Measurements from ENCODE around the gene STOML2. TPM values are rescaled to one million over a fixed set of nuclear protein-coding genes. Genes with fewer than 3 reads are reported as not detected.

Gene STOML2
- total RNA-seq, 3 donors from 2014 or later, result 89.4 to 115 (median 101) TPM

DNA sequence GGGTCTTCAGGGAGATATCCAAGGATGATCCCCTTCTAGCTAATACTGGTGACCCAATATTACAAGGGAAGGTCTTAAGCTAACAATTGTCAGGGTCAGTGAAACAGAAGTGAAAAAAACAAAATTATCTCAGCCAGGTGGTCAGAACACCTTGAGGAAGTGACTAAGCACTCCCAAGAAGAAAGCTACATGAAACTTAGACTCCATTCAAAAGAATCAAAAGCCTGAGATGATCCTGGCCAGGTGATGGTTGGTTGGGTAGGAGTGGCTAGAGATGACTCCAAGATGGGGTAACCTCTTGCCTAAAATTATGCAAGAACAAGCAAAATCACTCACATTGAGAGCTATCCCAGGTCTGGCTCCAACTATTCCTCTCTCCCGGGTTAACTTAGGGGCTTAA is 35.9 kb downstream of the STOML2 start:
- Histone ChIP-seq H3K27ac (no peak overlapping the region), H3K36me3 (peaks cover 20% of the 10 kb centered on the region)
- no peak for TF ChIP-seq POLR2A (IDR thresholded peaks at IDR 0.05)
- no peak for TF ChIP-seq POLR2AphosphoS5 (IDR thresholded peaks at IDR 0.05)
- TF ChIP-seq, protein P1, sequence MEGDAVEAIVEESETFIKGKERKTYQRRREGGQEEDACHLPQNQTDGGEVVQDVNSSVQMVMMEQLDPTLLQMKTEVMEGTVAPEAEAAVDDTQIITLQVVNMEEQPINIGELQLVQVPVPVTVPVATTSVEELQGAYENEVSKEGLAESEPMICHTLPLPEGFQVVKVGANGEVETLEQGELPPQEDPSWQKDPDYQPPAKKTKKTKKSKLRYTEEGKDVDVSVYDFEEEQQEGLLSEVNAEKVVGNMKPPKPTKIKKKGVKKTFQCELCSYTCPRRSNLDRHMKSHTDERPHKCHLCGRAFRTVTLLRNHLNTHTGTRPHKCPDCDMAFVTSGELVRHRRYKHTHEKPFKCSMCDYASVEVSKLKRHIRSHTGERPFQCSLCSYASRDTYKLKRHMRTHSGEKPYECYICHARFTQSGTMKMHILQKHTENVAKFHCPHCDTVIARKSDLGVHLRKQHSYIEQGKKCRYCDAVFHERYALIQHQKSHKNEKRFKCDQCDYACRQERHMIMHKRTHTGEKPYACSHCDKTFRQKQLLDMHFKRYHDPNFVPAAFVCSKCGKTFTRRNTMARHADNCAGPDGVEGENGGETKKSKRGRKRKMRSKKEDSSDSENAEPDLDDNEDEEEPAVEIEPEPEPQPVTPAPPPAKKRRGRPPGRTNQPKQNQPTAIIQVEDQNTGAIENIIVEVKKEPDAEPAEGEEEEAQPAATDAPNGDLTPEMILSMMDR (IDR thresholded peaks at IDR 0.05), result no peak

DNA sequence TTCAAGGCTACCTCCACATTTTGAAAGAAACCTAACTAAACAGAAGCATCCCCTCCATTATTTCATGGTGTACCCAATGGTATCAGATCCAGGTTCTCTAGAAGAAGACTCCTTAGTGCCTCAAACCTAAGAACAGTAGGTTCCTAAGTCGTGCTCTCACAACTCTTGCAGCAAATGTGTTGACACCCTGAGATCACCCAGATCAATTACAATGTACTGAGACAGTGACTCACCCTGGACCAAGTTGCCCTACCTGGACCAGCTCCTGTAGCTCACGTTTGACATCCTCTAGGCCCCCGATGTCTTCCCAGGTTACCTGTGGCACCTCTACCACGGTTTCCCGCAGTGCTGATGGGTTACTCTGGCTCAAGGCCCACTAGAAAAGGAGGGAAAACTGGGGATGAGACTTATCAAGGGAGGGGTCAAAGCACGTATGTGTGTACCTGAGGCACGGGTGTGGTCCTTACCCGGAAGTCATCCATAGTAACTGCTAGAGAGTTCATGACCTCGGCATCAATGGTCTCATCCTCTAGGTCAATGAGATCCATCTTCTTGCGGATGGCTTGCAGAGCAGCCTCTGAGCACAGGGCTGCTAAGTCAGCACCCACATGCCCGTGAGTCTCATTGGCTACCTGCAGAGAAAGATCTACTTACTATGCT is 42.3 kb downstream of the STOML2 start:
- no peaks in the 10 kb centered on the region for H3K9me3 ChIP-seq
- H3K4me1 ChIP-seq, result no peaks in the 10 kb centered on the region
- TF ChIP-seq POLR2AphosphoS5 (IDR thresholded peaks at IDR 0.05) (no peak), POLR2A (IDR thresholded peaks at IDR 0.05) (no peak)
- TF ChIP-seq, protein P1 (IDR thresholded peaks at IDR 0.05), result no peak
- intact Hi-C loops (cut with DNase I; ENCODE audit: low total_unique reads), result no loop called here
- H3K27ac ChIP-seq, result no peak overlapping the region
- H3K36me3 ChIP-seq, result peaks cover 42% of the 10 kb centered on the region
- DNase-seq (ENCODE audit: low spot score in 2 of 2), result no peak
- no peaks in the 10 kb centered on the region for H3K27me3 ChIP-seq
- no peak overlapping the region for H3K4me3 ChIP-seq

More for the DNA sequence above, 35.9 kb downstream of the STOML2 start:
- intact Hi-C loops (cut with DNase I; ENCODE audit: low total_unique reads), result no loop called here
- H3K27me3 ChIP-seq, result no peaks in the 10 kb centered on the region
- H3K4me1 ChIP-seq, result peaks cover 8 to 12% of the 10 kb centered on the region in 2 donors
- H3K4me3 ChIP-seq, result no peak overlapping the region
- H3K9me3 ChIP-seq, result no peaks in the 10 kb centered on the region
- DNase-seq (ENCODE audit: low spot score in 2 of 2), result no peak

DNA sequence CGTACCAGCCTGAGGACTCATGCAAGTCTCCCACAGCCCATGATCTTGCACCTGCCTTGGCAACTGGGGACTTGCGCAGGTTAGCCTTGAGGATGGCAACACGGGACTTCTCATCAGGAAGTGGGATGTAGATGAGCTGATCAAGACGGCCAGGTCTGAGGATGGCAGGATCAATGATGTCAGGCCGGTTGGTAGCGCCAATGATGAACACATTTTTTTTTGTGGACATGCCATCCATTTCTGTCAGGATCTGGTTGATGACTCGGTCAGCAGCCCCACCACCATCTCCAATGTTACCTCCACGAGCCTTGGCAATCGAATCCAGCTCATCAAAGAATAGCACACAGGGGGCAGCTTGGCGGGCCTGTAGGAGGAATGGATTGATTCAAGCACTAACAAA is 43.5 kb downstream of the STOML2 start:
- no peak for TF ChIP-seq POLR2AphosphoS5 (IDR thresholded peaks at IDR 0.05)
- TF ChIP-seq, protein P1 (IDR thresholded peaks at IDR 0.05), result no peak
- TF ChIP-seq POLR2A (IDR thresholded peaks at IDR 0.05), result no peak
- H3K36me3 ChIP-seq, result peaks cover 31% of the 10 kb centered on the region
- no peaks in the 10 kb centered on the region for H3K9me3 ChIP-seq
- H3K27me3 ChIP-seq, result no peaks in the 10 kb centered on the region
- H3K4me3 ChIP-seq, result no peak overlapping the region
- no peak overlapping the region for H3K27ac ChIP-seq
- intact Hi-C loops (cut with DNase I; ENCODE audit: low total_unique reads), result no loop called here
- DNase-seq (ENCODE audit: low spot score in 2 of 2), result no peak
- H3K4me1 ChIP-seq, result no peaks in the 10 kb centered on the region

DNA sequence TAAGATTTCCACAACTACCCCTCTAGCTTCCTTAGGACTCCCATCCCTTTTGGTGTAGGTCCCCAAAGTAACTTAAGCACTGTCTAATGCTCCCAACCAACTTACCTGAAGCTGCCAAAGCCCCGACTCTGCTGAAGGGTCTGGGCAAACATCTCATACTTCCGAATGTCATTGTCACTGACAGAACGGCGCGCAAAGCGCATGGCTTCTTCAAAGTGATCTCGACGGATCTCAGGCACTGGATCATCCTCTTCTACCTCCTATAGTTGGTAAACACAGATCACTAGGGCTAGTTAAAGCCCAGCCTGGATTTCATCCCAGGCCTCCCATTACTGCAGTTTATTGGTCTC is 45.7 kb downstream of the STOML2 start:
- Histone ChIP-seq H3K27me3 (no peaks in the 10 kb centered on the region), H3K36me3 (peaks cover 28% of the 10 kb centered on the region)

DNA sequence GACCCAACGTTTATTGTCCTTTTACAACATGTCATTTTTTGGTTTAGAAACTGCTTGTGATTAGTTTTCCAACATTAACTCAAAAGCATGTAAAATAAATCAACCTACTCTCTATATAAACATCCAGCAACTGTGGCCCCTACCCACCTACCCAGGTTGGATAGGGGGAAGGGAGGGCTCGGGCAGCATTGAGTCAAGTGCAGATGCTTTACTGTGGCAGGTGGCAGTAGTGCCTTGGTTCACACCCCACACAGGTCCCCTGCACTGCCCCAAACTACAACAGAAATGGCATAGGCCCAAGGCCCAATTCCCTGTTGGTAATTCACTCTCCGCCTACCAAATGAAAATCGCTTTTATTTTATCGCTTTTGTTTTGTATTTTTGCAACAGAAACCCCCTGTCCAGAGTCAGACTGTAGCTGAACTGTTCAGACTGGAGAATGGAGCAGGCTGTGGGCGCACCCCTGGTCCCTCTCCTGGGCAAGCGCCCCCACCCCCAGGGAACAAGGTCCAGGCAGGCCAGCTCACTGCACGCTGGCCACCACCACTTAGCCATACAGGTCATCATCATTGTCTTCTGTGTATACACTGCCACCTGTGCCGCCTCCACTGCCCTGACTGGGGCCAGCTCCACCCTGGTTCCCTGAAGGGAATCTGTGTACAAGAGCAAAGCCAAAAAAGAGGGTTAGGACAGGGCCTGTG is 46.2 kb downstream of the STOML2 start:
- TF ChIP-seq POLR2A (IDR thresholded peaks at IDR 0.05) (no peak), POLR2AphosphoS5 (IDR thresholded peaks at IDR 0.05) (no peak)
- Histone ChIP-seq H3K36me3 (peaks cover 25% of the 10 kb centered on the region), H3K4me3 (no peak overlapping the region), H3K4me1 (no peaks in the 10 kb centered on the region), H3K27me3 (no peaks in the 10 kb centered on the region), H3K27ac (no peak overlapping the region), H3K9me3 (no peaks in the 10 kb centered on the region)
- intact Hi-C loops (cut with DNase I; ENCODE audit: low total_unique reads), result no loop called here
- no peak for DNase-seq (ENCODE audit: low spot score in 2 of 2)

More for the DNA sequence above, 45.7 kb downstream of the STOML2 start:
- DNase-seq (ENCODE audit: low spot score in 2 of 2), result no peak
- intact Hi-C loops (cut with DNase I; ENCODE audit: low total_unique reads), result no loop called here
- Histone ChIP-seq H3K9me3 (no peaks in the 10 kb centered on the region), H3K27ac (no peak overlapping the region), H3K4me3 (no peak overlapping the region), H3K4me1 (no peaks in the 10 kb centered on the region)
- no peak for TF ChIP-seq POLR2AphosphoS5 (IDR thresholded peaks at IDR 0.05)
- TF ChIP-seq, protein P1 (IDR thresholded peaks at IDR 0.05), result no peak
- no peak for TF ChIP-seq POLR2A (IDR thresholded peaks at IDR 0.05)
